K562 (cell line): ENCODE results near the gene PSMA6. TPM values are rescaled to one million over a fixed set of nuclear protein-coding genes. Genes with fewer than 3 reads are reported as not detected.

ENCODE experiments used
- ATAC-seq: fragments of 200-7000 bp; cut with Tn5 transposase; 3 replicates; pipeline ENCODE4 v1.9.1; 2020; ENCODE audit warnings: moderate library complexity
- BruUV-seq: library from RNA; stranded (reverse); fragments of 400-500 nt; replicated peaks from 2 replicates; lab custom pipeline; 2021; lab: Mats Ljungman, UMichigan
- CTCF ChIA-PET: fragments of 300-600 bp; formaldehyde crosslinking; extraction: SDS; loops from one replicate; lab custom pipeline; 2021; ENCODE audit warnings: low intra/inter-chr PET ratio; lab: Yijun Ruan, JAX
- POLR2A ChIA-PET: fragments of 300-600, 350-650 bp; sonication (Branson Sonifier 250); formaldehyde crosslinking; extraction: SDS; loops from one replicate; lab custom pipeline; 2021; ENCODE audit warnings: antibody characterized with exemption, inconsistent platforms; lab: Yijun Ruan, JAX
- DNase-seq, 4 experiments: peaks; one replicate each; pipeline versions ENCODE4 v3.0.0 to v3.0.0-alpha.2; 2011 to 2018; ENCODE audit warnings: low spot score in 3 of 4, mixed read lengths in 3 of 4; ENCODE audit errors: extremely low read depth in 1 of 4
- FAIRE-seq: peaks from 2 replicates; lab custom pipeline; 2011; peaks lifted over from hg19 to GRCh38; lab: Jason Lieb, UNC
- H2AFZ ChIP-seq: 2 replicates; pipeline ENCODE4 v1.6.0; 2011; ENCODE audit warnings: low read depth, low read length, control low read depth, inconsistent platforms
- H3K27ac ChIP-seq: fragments of 200-600 bp; 3 replicates; pipeline ENCODE4 v1.8.0; 2011; ENCODE audit warnings: low read depth, mild to moderate bottlenecking, control low read depth, inconsistent platforms, low read length, moderate library complexity, mixed read lengths; ENCODE audit errors: extremely low read depth
- H3K27me3 ChIP-seq, 2 experiments: fragments of 300-600 bp in 1 of 2; 2 replicates in 1 of 2; 3 replicates in 1 of 2; pipeline versions ENCODE4 v1.6.0 to v1.8.0; 2011; ENCODE audit warnings: inconsistent platforms in 2 of 2, low read length in 2 of 2, mild to moderate bottlenecking in 1 of 2, mixed read lengths in 1 of 2, moderate library complexity in 1 of 2; ENCODE audit not compliant: control insufficient read depth in 2 of 2, insufficient read depth in 2 of 2
- H3K36me3 ChIP-seq: fragments of 300-600 bp; 3 replicates; pipeline ENCODE4 v1.8.0; 2011; ENCODE audit warnings: mild to moderate bottlenecking, low read length, inconsistent platforms; ENCODE audit not compliant: control insufficient read depth, insufficient read depth
- H3K4me1 ChIP-seq, 2 experiments: fragments of 200-600 bp in 1 of 2; replicated peaks in 1 of 2; 2 replicates in 1 of 2; 3 replicates in 1 of 2; pipeline versions ENCODE4 v1.5.1 to v1.8.0; 2011; ENCODE audit warnings: inconsistent platforms in 2 of 2, low read length in 2 of 2, mild to moderate bottlenecking in 1 of 2, mixed read lengths in 1 of 2, moderate library complexity in 1 of 2; ENCODE audit not compliant: control insufficient read depth in 2 of 2, insufficient read depth in 2 of 2
- H3K4me2 ChIP-seq: 2 replicates; pipeline ENCODE4 v1.6.1; 2011; ENCODE audit warnings: low read length, control low read depth, inconsistent platforms, mixed read lengths; ENCODE audit not compliant: insufficient read depth
- H3K4me3 ChIP-seq: fragments of 200-600 bp; sonication (generic), shearing (Covaris generic); 2 replicates; pipeline ENCODE4 v1.5.1; 2016; ENCODE audit warnings: control low read depth, inconsistent platforms
- H3K79me2 ChIP-seq: fragments of 200-600 bp; 3 replicates; pipeline ENCODE4 v1.8.0; 2011; ENCODE audit warnings: low read length, inconsistent platforms; ENCODE audit not compliant: control insufficient read depth, insufficient read depth
- H3K9ac ChIP-seq, 2 experiments: 2 replicates each; pipeline versions ENCODE4 v1.6.0 to v1.6.1; 2011; ENCODE audit warnings: low read depth in 2 of 2, low read length in 2 of 2, control low read depth in 1 of 2, inconsistent platforms in 1 of 2, mild to moderate bottlenecking in 1 of 2, mixed read lengths in 1 of 2; ENCODE audit not compliant: insufficient read depth in 1 of 2
- H3K9me1 ChIP-seq: one replicate; pipeline ENCODE4 v1.6.0; 2011; ENCODE audit warnings: inconsistent platforms, mild to moderate bottlenecking, low read length, moderate library complexity; ENCODE audit not compliant: control insufficient read depth, insufficient read depth
- H3K9me3 ChIP-seq: replicated peaks from 2 replicates; pipeline ENCODE4 v1.5.1; 2011; ENCODE audit warnings: low read depth, low read length, inconsistent platforms; ENCODE audit not compliant: control insufficient read depth, insufficient read depth
- H4K20me1 ChIP-seq: replicated peaks from 2 replicates; pipeline ENCODE4 v1.6.1; 2011; ENCODE audit warnings: low read length, inconsistent platforms, mixed read lengths; ENCODE audit not compliant: control insufficient read depth, insufficient read depth
- EGR1 ChIP-seq: fragments of 450-650 bp; conservative IDR thresholded peaks from 2 replicates; pipeline ENCODE4 v1.6.1; 2017; ENCODE audit warnings: mild to moderate bottlenecking
- ZFP36 ChIP-seq: fragments of 150-350 bp; IDR thresholded peaks from 2 replicates; pipeline ENCODE4 v1.6.1; 2018; ENCODE audit warnings: low read length, low read depth; ENCODE audit not compliant: partially characterized antibody
- WGBS: fragments of 100-300 bp; shearing (Covaris generic); methylation state at CpG from one replicate; pipeline ENCODE4 v1.1.6; 2016; ENCODE audit warnings: low coverage, mixed read lengths; ENCODE audit not compliant: insufficient coverage; ENCODE audit errors: missing lambda C conversion rate; 5-methylcytosine and 5-hydroxymethylcytosine counted together
- in situ Hi-C: fragments of 300-500 bp; cut with MboI; formaldehyde crosslinking; loops from 4 replicates; pipeline ENCODE4 v1.15.0; 2018; ENCODE audit warnings: inconsistent platforms, mixed read lengths
- intact Hi-C: fragments of 100-400 bp; cut with micrococcal nuclease; formaldehyde crosslinking; loops from 2 replicates; pipeline ENCODE4 v1.14.2; 2022
- polyA plus RNA-seq, 8 experiments: library from polyadenylated mRNA; depleted of rRNA in 4 of 8; stranded (reverse) in 5 of 8; unstranded in 3 of 8; fragments of >200 nt; fragmentation: Nextera tagmentation in 2 of 8; fragmentation: Illumina TruSeq in 1 of 8; extraction: Ambion mirVana in 2 of 8; extraction: Trizol in 1 of 8; gene quantifications; 2 replicates each; pipeline versions ENCODE4 v1.2.1 to v1.2.3, GENCODE V29; 2011 to 2014; ENCODE audit warnings: inconsistent platforms in 1 of 8, missing spikeins in 1 of 8
- total RNA-seq, 7 experiments: library from RNA; depleted of rRNA in 6 of 7; stranded (reverse); fragments of >200 nt in 6 of 7; fragmentation: Illumina TruSeq in 2 of 7; extraction: Trizol in 2 of 7; gene quantifications; 2 replicates each; pipeline versions ENCODE4 v1.2.1 to v1.2.3, GENCODE V29; 2011 to 2021; ENCODE audit warnings: low replicate concordance in 1 of 7
- TF ChIP-seq, protein P1 (sequence below): sonication (generic); formaldehyde crosslinking; IDR thresholded peaks from 2 replicates; pipeline ENCODE4 v1.8.0; 2023; ENCODE audit warnings: mild to moderate bottlenecking, missing genetic modification reagents

Gene PSMA6
- total and polyA plus RNA-seq, 9 of the 15 experiments (the other 6 are each of a cell fraction or from before 2014, with no cell fraction given): 210 to 952 (median 288) TPM

- CTCF ChIA-PET: no interaction called here
- WGBS: 33% methylated on average over 3 of the region's 4 CpGs
These were observed 49.2 kb downstream of the PSMA6 start for GRCh38 chr14:35341454-35341750.

More at GRCh38 chr14:35341454-35341750, 49.2 kb downstream of the PSMA6 start:
- H3K27ac ChIP-seq: no peak overlapping the region
- H3K9me3 ChIP-seq: no peaks in the 10 kb centered on the region
- H3K4me2 ChIP-seq: no peak overlapping the region
- POLR2A ChIA-PET: interaction anchor here (1.0 to 1.3 kb wide), 3 partner anchors 54 to 63 kb away, joined by 3 to 5 read pairs (median 3); partner anchors contain the start of gene NFKBIA
- H4K20me1 ChIP-seq: no peaks in the 10 kb centered on the region
- in situ Hi-C loops (no loop called here), intact Hi-C loops (no loop called here)
- H3K79me2 ChIP-seq: no peaks in the 10 kb centered on the region
- peak overlapping the region; percentile 80 for H2AFZ ChIP-seq
- TF ChIP-seq EGR1 (peak; percentile 40), ZFP36 (peak; percentile 42)
- TF ChIP-seq, protein P1, sequence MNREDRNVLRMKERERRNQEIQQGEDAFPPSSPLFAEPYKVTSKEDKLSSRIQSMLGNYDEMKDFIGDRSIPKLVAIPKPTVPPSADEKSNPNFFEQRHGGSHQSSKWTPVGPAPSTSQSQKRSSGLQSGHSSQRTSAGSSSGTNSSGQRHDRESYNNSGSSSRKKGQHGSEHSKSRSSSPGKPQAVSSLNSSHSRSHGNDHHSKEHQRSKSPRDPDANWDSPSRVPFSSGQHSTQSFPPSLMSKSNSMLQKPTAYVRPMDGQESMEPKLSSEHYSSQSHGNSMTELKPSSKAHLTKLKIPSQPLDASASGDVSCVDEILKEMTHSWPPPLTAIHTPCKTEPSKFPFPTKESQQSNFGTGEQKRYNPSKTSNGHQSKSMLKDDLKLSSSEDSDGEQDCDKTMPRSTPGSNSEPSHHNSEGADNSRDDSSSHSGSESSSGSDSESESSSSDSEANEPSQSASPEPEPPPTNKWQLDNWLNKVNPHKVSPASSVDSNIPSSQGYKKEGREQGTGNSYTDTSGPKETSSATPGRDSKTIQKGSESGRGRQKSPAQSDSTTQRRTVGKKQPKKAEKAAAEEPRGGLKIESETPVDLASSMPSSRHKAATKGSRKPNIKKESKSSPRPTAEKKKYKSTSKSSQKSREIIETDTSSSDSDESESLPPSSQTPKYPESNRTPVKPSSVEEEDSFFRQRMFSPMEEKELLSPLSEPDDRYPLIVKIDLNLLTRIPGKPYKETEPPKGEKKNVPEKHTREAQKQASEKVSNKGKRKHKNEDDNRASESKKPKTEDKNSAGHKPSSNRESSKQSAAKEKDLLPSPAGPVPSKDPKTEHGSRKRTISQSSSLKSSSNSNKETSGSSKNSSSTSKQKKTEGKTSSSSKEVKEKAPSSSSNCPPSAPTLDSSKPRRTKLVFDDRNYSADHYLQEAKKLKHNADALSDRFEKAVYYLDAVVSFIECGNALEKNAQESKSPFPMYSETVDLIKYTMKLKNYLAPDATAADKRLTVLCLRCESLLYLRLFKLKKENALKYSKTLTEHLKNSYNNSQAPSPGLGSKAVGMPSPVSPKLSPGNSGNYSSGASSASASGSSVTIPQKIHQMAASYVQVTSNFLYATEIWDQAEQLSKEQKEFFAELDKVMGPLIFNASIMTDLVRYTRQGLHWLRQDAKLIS (CRISPR knock-in tag): no peak
- H3K36me3 ChIP-seq: no peaks in the 10 kb centered on the region
- H3K9me1 ChIP-seq: no peaks in the 10 kb centered on the region
- no peak for FAIRE-seq
- H3K9ac ChIP-seq: peak overlapping the region in 1 of 2 experiments; percentile 84; a peak in 2 of 4 replicates
- H3K27me3 ChIP-seq: no peaks in the 10 kb centered on the region
- ATAC-seq: peak; percentile 57
- peaks cover 18 to 35% of the 10 kb centered on the region in 2 experiments for H3K4me1 ChIP-seq
- DNase-seq: peak in 1 of 4 experiments; percentile 44
- BruUV-seq: no TSS peak
- no peak overlapping the region for H3K4me3 ChIP-seq
